ENCODE results near the gene SGSM2. TPM values are rescaled to one million over a fixed set of nuclear protein-coding genes. Genes with fewer than 3 reads are reported as not detected.

The SGSM2 gene
- total RNA-seq, 1 donor from 2014 or later, result 60.2 TPM

DNA sequence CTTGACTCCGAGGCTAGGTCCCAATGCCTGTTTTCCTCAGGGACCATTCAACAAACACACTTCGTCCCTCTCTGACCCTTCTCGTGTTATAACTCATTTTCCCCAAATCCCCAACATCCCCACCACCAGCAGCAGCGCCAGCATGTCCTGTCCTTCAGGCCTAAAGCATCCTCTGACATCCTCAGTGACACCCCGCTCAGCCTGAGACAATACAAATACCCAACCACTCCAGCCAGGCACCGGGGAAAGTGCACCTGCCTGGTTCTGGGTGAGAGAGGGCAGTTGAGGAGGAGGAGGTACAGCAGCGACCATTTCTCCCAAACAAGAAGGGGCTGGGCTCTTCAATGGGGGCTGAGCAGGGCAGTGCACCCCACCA, 58.9 kb downstream of the SGSM2 start:
- no peak for TF ChIP-seq POLR2A (IDR thresholded peaks at IDR 0.05)
- TF ChIP-seq POLR2AphosphoS5 (IDR thresholded peaks at IDR 0.05; ENCODE audit: insufficient read depth in 1 of 2, low read depth in 1 of 2), result no peak
- no peak for TF ChIP-seq CTCF (IDR thresholded peaks at IDR 0.05)
- DNase-seq (ENCODE audit: extremely low spot score in 2 of 2), result no peak
- peak overlapping the region; percentile 41 to 50 for H3K4me3 ChIP-seq
- no peaks in the 10 kb centered on the region for H3K9me3 ChIP-seq
- H3K4me1 ChIP-seq, result peaks cover 61% of the 10 kb centered on the region
- H3K36me3 ChIP-seq, result peaks cover 0 to 3% of the 10 kb centered on the region in 2 donors
- H3K27me3 ChIP-seq, result no peaks in the 10 kb centered on the region
- H3K27ac ChIP-seq, result peak overlapping the region; percentile 99
- intact Hi-C loops (cut with DNase I), result loop anchor here (10.0 kb wide), 1 partner anchor 341 kb away; the partner anchor contains the start of gene HIC1

GRCh38 chr17:2396568-2397246, 59.4 kb downstream of the SGSM2 start:
- Histone ChIP-seq H3K36me3 (peaks cover 0 to 3% of the 10 kb centered on the region in 2 donors), H3K27me3 (no peaks in the 10 kb centered on the region), H3K27ac (peak overlapping the region; percentile 99), H3K4me1 (peaks cover 56% of the 10 kb centered on the region), H3K4me3 (peak overlapping the region; percentile 41 to 50), H3K9me3 (no peaks in the 10 kb centered on the region)
- TF ChIP-seq POLR2AphosphoS5 (IDR thresholded peaks at IDR 0.05; ENCODE audit: insufficient read depth in 1 of 2, low read depth in 1 of 2) (peak; percentile 97), POLR2A (IDR thresholded peaks at IDR 0.05) (peak in 1 of 2 donors; percentile 55), CTCF (IDR thresholded peaks at IDR 0.05) (peak in 1 of 3 experiments; percentile 5)
- intact Hi-C loops (cut with DNase I), result loop anchor here (10.0 kb wide), 1 partner anchor 342 kb away; the partner anchor contains the start of gene HIC1
- peak in 1 of 2 donors; percentile 98 for DNase-seq (ENCODE audit: extremely low spot score in 2 of 2)

DNA sequence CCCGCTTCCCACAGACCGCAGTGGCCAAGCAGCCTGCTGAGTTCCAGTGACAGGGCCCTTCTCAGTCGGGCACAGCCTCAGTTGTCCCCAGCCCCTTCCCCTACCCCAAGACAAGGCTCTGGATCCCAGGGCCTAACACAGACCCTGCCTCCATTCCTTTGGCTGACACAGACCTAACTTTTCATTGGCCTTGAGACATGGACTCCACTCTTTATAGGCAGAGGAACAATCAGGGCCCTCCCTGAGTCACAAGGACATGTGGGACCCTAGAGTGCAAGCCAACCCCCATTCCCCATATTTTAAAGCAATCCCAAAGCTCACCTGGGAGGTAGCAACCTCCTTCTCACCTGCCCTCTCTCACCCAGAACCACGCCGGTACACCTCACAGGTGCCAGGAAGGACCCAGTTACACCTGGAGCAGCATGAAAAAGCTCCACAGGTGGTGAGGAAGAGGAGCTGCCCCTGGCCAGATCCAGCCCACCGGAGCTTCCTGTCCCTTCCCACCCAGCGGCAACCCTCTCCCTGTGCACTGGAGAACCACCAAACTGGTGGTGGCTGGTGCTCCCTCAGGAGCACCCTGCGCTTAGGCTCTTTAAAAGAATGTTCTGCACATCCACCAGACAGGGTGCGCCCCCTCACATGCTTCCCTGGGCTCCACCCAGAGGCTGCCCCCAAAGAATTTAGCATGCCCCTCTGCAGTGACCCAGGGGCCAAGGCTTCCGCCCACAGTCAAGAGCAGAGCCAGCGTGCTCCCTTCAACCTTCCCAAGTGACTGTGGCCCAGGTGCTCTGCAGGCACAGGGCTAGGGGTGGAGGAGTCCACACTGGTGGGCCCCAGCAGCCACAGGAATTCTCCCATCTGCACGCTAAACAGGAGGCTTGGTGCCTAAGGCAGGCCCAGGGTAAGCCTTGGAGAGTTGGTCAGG, 60.2 kb downstream of the SGSM2 start:
- H3K27me3 ChIP-seq, result no peaks in the 10 kb centered on the region
- H3K9me3 ChIP-seq, result no peaks in the 10 kb centered on the region
- peak overlapping the region; percentile 99 for H3K27ac ChIP-seq
- intact Hi-C loops (cut with DNase I), result loop anchor here (10.0 kb wide), 1 partner anchor 343 kb away; the partner anchor contains the start of gene HIC1
- H3K4me3 ChIP-seq, result peak overlapping the region; percentile 41 to 50
- no peak for TF ChIP-seq POLR2A (IDR thresholded peaks at IDR 0.05)
- no peak for TF ChIP-seq CTCF (IDR thresholded peaks at IDR 0.05)
- TF ChIP-seq POLR2AphosphoS5 (IDR thresholded peaks at IDR 0.05; ENCODE audit: insufficient read depth in 1 of 2, low read depth in 1 of 2), result no peak
- DNase-seq (ENCODE audit: extremely low spot score in 2 of 2), result no peak
- H3K36me3 ChIP-seq, result peaks cover 0 to 3% of the 10 kb centered on the region in 2 donors
- peaks cover 53% of the 10 kb centered on the region for H3K4me1 ChIP-seq

DNA sequence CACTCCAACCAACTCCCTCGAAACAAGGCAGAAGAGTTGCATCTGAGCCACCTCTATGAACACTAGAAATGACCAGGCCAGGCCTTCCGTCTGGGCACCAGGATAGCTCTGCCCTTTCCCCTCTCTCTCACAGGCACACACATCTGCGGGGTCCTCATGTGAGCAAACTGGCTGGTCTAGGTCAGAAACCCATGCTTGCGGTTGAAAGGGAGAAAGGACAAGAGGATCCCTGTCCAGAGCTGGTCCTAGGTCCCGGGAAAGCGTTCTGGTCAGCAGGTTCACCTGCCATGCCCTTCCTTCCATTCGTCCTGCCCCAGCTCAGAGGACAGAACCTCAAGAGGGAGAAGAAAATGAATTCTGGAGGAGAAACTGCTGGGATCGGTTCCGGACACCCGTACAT, 60.9 kb downstream of the SGSM2 start:
- Histone ChIP-seq H3K27me3 (no peaks in the 10 kb centered on the region), H3K9me3 (no peaks in the 10 kb centered on the region), H3K4me3 (peak overlapping the region; percentile 78 to 97), H3K27ac (peak overlapping the region; percentile 99), H3K4me1 (peaks cover 60% of the 10 kb centered on the region), H3K36me3 (peaks cover 0 to 3% of the 10 kb centered on the region in 2 donors)
- DNase-seq (ENCODE audit: extremely low spot score in 2 of 2), result no peak
- no peak for TF ChIP-seq CTCF (IDR thresholded peaks at IDR 0.05)
- TF ChIP-seq POLR2AphosphoS5 (IDR thresholded peaks at IDR 0.05; ENCODE audit: insufficient read depth in 1 of 2, low read depth in 1 of 2), result no peak
- no peak for TF ChIP-seq POLR2A (IDR thresholded peaks at IDR 0.05)
- intact Hi-C loops (cut with DNase I), result loop anchor here (10.0 kb wide), 1 partner anchor 343 kb away; the partner anchor contains the start of gene HIC1
